Astrocyte (in vitro differentiated cells and primary cell): ENCODE data around the gene AUTS2.

Experiments
- EZH2 ChIP-seq: IDR thresholded peaks from 2 replicates; pipeline ENCODE4 v1.6.1; 2012; ENCODE audit warnings: mild to moderate bottlenecking, low read length, inconsistent platforms; ENCODE audit not compliant: insufficient read depth
- TF ChIP-seq, protein P1 (sequence below): IDR thresholded peaks from 2 replicates; pipeline ENCODE4 v1.5.1; 2011; ENCODE audit warnings: low read depth, mild to moderate bottlenecking, inconsistent platforms, low read length, moderate library complexity; ENCODE audit not compliant: insufficient read depth

GRCh38 chr7:69885431-69885830 is 287.2 kb downstream of the AUTS2 start:
- TF ChIP-seq, protein P1, sequence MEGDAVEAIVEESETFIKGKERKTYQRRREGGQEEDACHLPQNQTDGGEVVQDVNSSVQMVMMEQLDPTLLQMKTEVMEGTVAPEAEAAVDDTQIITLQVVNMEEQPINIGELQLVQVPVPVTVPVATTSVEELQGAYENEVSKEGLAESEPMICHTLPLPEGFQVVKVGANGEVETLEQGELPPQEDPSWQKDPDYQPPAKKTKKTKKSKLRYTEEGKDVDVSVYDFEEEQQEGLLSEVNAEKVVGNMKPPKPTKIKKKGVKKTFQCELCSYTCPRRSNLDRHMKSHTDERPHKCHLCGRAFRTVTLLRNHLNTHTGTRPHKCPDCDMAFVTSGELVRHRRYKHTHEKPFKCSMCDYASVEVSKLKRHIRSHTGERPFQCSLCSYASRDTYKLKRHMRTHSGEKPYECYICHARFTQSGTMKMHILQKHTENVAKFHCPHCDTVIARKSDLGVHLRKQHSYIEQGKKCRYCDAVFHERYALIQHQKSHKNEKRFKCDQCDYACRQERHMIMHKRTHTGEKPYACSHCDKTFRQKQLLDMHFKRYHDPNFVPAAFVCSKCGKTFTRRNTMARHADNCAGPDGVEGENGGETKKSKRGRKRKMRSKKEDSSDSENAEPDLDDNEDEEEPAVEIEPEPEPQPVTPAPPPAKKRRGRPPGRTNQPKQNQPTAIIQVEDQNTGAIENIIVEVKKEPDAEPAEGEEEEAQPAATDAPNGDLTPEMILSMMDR, result no peak
- no peak for TF ChIP-seq EZH2
